MCF 10A (cell line): ENCODE results near the gene MICAL3. TPM values are rescaled to one million over a fixed set of nuclear protein-coding genes. Genes with fewer than 3 reads are reported as not detected.

Source experiments
- BruUV-seq: library from RNA; stranded (reverse); fragments of 400-500 nt; replicated peaks from 2 replicates; lab custom pipeline; 2021; lab: Mats Ljungman, UMichigan
- CTCF ChIA-PET: fragments of 300-600 bp; sonication (Branson Sonifier 250); formaldehyde crosslinking; extraction: SDS; loops from one replicate; lab custom pipeline; 2021; ENCODE audit warnings: antibody characterized with exemption, inconsistent platforms; lab: Yijun Ruan, JAX
- POLR2A ChIA-PET: fragments of 300-600, 350-650 bp; sonication (Branson Sonifier 250); formaldehyde crosslinking; extraction: SDS; loops from one replicate; lab custom pipeline; 2020; ENCODE audit warnings: antibody characterized with exemption, inconsistent platforms; lab: Yijun Ruan, JAX
- DNase-seq: peaks from one replicate; pipeline ENCODE4 v3.0.0-alpha.2; 2018; ENCODE audit not compliant: unreplicated experiment
- H3K27ac Mint-ChIP-seq: one replicate; pipeline ENCODE4 v1.8.0; 2022; ENCODE audit warnings: mild to moderate bottlenecking, low read depth, mixed read lengths; ENCODE audit not compliant: unreplicated experiment
- H3K27me3 Mint-ChIP-seq: one replicate; pipeline ENCODE4 v1.8.0; 2022; ENCODE audit warnings: mixed read lengths; ENCODE audit not compliant: insufficient read depth, unreplicated experiment
- H3K36me3 Mint-ChIP-seq: one replicate; pipeline ENCODE4 v1.8.0; 2022; ENCODE audit warnings: mild to moderate bottlenecking, moderate library complexity, mixed read lengths; ENCODE audit not compliant: insufficient read depth, unreplicated experiment
- H3K4me1 Mint-ChIP-seq: one replicate; pipeline ENCODE4 v1.8.0; 2022; ENCODE audit warnings: mixed read lengths; ENCODE audit not compliant: insufficient read depth, unreplicated experiment
- H3K4me3 Mint-ChIP-seq: one replicate; pipeline ENCODE4 v1.8.0; 2022; ENCODE audit warnings: mild to moderate bottlenecking, moderate library complexity, mixed read lengths; ENCODE audit not compliant: unreplicated experiment
- H3K9me3 Mint-ChIP-seq: one replicate; pipeline ENCODE4 v1.8.0; 2022; ENCODE audit warnings: mixed read lengths; ENCODE audit not compliant: unreplicated experiment
- intact Hi-C: fragments of 100-400 bp; cut with micrococcal nuclease; formaldehyde crosslinking; loops from 2 replicates; pipeline ENCODE4 v1.14.1; 2022
- total RNA-seq: library from RNA; stranded (reverse); gene quantifications from 2 replicates; pipeline ENCODE4 v1.2.3, GENCODE V29; 2022
- TF ChIP-seq, protein P1 (sequence below): fragments of 200-600 bp; IDR thresholded peaks from one replicate; pipeline ENCODE4 v1.8.0; 2022; ENCODE audit warnings: antibody characterized with exemption, mild to moderate bottlenecking; ENCODE audit not compliant: unreplicated experiment

The MICAL3 gene
- total RNA-seq, 1 experiment from 2014 or later = 54.1 TPM

DNA sequence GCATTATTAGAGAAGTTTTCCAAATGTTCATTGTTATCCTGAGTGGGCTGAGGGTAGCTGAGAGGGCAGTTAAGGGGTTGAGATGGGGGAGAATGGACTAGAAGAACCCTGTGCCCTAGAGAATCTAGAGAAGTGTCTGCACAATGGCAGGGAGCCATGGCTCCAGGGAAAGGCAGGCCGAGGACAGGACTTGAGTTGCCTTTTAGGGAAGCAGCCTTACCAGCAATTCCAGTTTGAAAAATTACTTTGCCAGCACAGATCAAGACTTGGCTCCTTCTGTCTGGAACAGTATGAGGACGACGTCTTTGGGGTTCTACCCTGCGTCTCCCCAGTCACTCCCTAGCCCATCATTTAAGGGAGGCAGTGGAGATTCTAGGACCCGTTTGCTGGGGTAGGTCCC lies 25.7 kb upstream of the MICAL3 start:
- CTCF ChIA-PET = interaction anchor here (0.5 kb wide), 1 partner anchor 443 kb away, joined by 3 read pairs; no protein-coding TSS in a partner anchor

DNA sequence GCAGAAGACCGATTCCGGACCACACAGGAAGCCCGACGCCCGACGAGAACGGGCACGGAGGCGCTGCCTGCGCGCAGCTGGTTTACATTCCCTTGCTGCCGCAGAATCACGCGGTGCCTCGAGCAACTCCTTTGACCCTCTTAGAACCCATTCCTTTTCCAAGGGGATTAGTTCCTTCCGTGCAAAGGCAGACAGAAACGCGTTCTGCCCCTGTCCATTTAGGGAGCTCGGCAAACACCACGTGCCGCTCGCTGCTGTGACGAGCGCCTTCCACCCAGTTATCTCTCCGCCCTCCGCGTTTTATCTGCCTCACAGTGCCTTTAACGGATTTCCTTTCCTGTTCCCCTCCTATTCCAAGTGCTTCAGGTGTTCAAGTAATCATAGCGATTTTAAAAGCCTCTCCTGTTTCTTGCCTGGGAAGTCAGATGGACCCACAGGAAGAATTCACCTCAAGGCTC lies 24.1 kb upstream of the MICAL3 start:
- ChIA-PET POLR2A (interaction anchor here (0.6 kb wide), 1 partner anchor 9 kb away, joined by 3 read pairs; no protein-coding TSS in a partner anchor), CTCF (interaction anchor here (1.1 to 1.3 kb wide), 2 partner anchors 36 to 48 kb away, joined by 4 read pairs; no protein-coding TSS in a partner anchor)
- Mint-ChIP-seq H3K27me3 (no peaks in the 10 kb centered on the region), H3K27ac (no peak overlapping the region), H3K4me3 (no peak overlapping the region), H3K36me3 (no peaks in the 10 kb centered on the region), H3K4me1 (no peaks in the 10 kb centered on the region), H3K9me3 (no peaks in the 10 kb centered on the region)
- no peak for DNase-seq
- intact Hi-C loops = no loop called here
- TF ChIP-seq, protein P1, sequence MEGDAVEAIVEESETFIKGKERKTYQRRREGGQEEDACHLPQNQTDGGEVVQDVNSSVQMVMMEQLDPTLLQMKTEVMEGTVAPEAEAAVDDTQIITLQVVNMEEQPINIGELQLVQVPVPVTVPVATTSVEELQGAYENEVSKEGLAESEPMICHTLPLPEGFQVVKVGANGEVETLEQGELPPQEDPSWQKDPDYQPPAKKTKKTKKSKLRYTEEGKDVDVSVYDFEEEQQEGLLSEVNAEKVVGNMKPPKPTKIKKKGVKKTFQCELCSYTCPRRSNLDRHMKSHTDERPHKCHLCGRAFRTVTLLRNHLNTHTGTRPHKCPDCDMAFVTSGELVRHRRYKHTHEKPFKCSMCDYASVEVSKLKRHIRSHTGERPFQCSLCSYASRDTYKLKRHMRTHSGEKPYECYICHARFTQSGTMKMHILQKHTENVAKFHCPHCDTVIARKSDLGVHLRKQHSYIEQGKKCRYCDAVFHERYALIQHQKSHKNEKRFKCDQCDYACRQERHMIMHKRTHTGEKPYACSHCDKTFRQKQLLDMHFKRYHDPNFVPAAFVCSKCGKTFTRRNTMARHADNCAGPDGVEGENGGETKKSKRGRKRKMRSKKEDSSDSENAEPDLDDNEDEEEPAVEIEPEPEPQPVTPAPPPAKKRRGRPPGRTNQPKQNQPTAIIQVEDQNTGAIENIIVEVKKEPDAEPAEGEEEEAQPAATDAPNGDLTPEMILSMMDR = no peak
- BruUV-seq = no TSS peak

More for the DNA sequence above, 25.7 kb upstream of the MICAL3 start:
- DNase-seq = no peak
- intact Hi-C loops = no loop called here
- TF ChIP-seq, protein P1 = no peak
- Mint-ChIP-seq H3K4me3 (no peak overlapping the region), H3K9me3 (no peaks in the 10 kb centered on the region), H3K4me1 (no peaks in the 10 kb centered on the region), H3K27me3 (no peaks in the 10 kb centered on the region), H3K36me3 (no peaks in the 10 kb centered on the region), H3K27ac (no peak overlapping the region)
- no TSS peak for BruUV-seq
- POLR2A ChIA-PET = no interaction called here

DNA sequence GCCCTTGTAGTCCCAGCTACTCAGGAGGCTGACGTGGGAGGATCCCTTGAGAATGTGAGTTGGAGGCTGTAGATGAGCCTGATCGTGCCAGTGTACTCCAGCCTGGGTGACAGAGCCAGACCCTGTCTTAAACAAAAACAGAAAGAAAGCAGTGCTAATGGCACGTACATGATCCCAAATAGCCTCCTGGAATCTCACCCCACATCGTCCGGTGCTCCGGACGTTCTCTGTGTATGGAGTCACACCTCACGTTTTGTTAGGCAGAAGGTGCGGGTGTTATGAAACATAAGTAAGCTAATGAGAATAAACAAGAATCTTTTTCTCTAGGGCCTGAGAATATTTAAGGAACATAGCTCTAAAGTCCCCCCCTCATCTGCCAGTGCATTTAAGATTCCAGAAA lies 23.7 kb upstream of the MICAL3 start:
- TF ChIP-seq, protein P1 = no peak
- H3K36me3 Mint-ChIP-seq = no peaks in the 10 kb centered on the region
- no peaks in the 10 kb centered on the region for H3K9me3 Mint-ChIP-seq
- CTCF ChIA-PET = interaction anchor here (1.3 kb wide), 1 partner anchor 47 kb away, joined by 4 read pairs; no protein-coding TSS in a partner anchor
- no TSS peak for BruUV-seq
- H3K4me1 Mint-ChIP-seq = no peaks in the 10 kb centered on the region
- H3K27me3 Mint-ChIP-seq = no peaks in the 10 kb centered on the region
- no peak for DNase-seq
- POLR2A ChIA-PET = no interaction called here
- H3K27ac Mint-ChIP-seq = no peak overlapping the region
- H3K4me3 Mint-ChIP-seq = no peak overlapping the region
- intact Hi-C loops = no loop called here

DNA sequence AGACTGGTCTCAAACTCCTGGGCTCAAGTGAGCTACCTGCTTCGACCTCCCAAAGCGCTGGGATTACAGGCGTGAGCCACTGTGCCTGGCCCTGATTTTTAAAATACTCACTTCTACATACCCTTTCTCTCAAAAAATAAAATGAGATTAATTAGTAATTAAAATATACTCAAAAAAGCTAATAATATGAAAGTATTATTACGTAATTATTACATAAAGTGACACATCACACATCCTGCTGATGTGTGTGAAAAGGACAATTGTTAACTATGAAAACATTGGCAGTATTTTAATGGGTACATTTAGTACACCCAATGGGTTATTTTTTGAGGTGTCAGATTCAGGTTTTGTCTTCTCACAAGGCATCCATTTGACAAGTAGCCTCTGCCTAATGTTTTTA lies 21.4 kb upstream of the MICAL3 start:
- no TSS peak for BruUV-seq
- POLR2A ChIA-PET = interaction anchor here (1.0 kb wide), 2 partner anchors 10 to 22 kb away, joined by 3 to 4 read pairs; no protein-coding TSS in a partner anchor

More for the DNA sequence above, 21.4 kb upstream of the MICAL3 start:
- H3K4me1 Mint-ChIP-seq = no peaks in the 10 kb centered on the region
- TF ChIP-seq, protein P1 = no peak
- CTCF ChIA-PET = no interaction called here
- no peaks in the 10 kb centered on the region for H3K27me3 Mint-ChIP-seq
- intact Hi-C loops = no loop called here
- H3K4me3 Mint-ChIP-seq = no peak overlapping the region
- H3K27ac Mint-ChIP-seq = no peak overlapping the region
- no peaks in the 10 kb centered on the region for H3K9me3 Mint-ChIP-seq
- DNase-seq = no peak
- H3K36me3 Mint-ChIP-seq = no peaks in the 10 kb centered on the region
